ENCODE data around the gene CCRL2. TPM values are rescaled to one million over a fixed set of nuclear protein-coding genes. Genes with fewer than 3 reads are reported as not detected.

CCRL2 gene
- total RNA-seq, 6 experiments from 2014 or later = 0.30 to 2.8 (median 1.3) TPM

- H3K27me3 ChIP-seq = no peaks in the 10 kb centered on the region
- intact Hi-C loops (cut with DNase I) = no loop called here
- ATAC-seq = no peak
- H3K4me3 ChIP-seq = no peak overlapping the region
- H3K4me1 ChIP-seq = no peaks in the 10 kb centered on the region
- no peaks in the 10 kb centered on the region for H3K9me3 ChIP-seq
- 62% methylated on average over 9 of the region's 10 CpGs for WGBS (ENCODE audit: insufficient coverage, low coverage, low lambda C conversion rate, missing lambda C conversion rate)
- no peak for TF ChIP-seq CTCF (IDR thresholded peaks at IDR 0.05)
- TF ChIP-seq POLR2A (IDR thresholded peaks at IDR 0.05) = no peak
- H3K36me3 ChIP-seq = no peaks in the 10 kb centered on the region
- H3K27ac ChIP-seq = no peak overlapping the region
- no peak for DNase-seq
Observed at GRCh38 chr3:46416125-46416810, 9.2 kb downstream of the CCRL2 start.

GRCh38 chr3:46416811-46417510 lies 9.9 kb downstream of the CCRL2 start:
- 83% methylated on average over 4 of the region's 7 CpGs for WGBS (ENCODE audit: insufficient coverage, low coverage, low lambda C conversion rate, missing lambda C conversion rate)
- H3K4me1 ChIP-seq = no peaks in the 10 kb centered on the region
- no peaks in the 10 kb centered on the region for H3K27me3 ChIP-seq
- ATAC-seq = no peak
- no peak overlapping the region for H3K4me3 ChIP-seq
- no peak for DNase-seq
- H3K27ac ChIP-seq = no peak overlapping the region
- H3K9me3 ChIP-seq = no peaks in the 10 kb centered on the region
- TF ChIP-seq CTCF (IDR thresholded peaks at IDR 0.05) = no peak
- no peaks in the 10 kb centered on the region for H3K36me3 ChIP-seq
- intact Hi-C loops (cut with DNase I) = no loop called here

GRCh38 chr3:46417841-46418611 lies 11.0 kb downstream of the CCRL2 start:
- no peaks in the 10 kb centered on the region for H3K4me1 ChIP-seq
- ATAC-seq (no peak), DNase-seq (no peak)
- H3K27ac ChIP-seq = no peak overlapping the region
- TF ChIP-seq POLR2A (IDR thresholded peaks at IDR 0.05) = no peak
- no peak for TF ChIP-seq CTCF (IDR thresholded peaks at IDR 0.05)
- intact Hi-C loops (cut with DNase I) = no loop called here
- WGBS (ENCODE audit: insufficient coverage, low coverage, low lambda C conversion rate, missing lambda C conversion rate) = 93% methylated on average over 3 of the region's 9 CpGs
- H3K36me3 ChIP-seq = no peaks in the 10 kb centered on the region
- H3K4me3 ChIP-seq = no peak overlapping the region
- no peaks in the 10 kb centered on the region for H3K9me3 ChIP-seq
- H3K27me3 ChIP-seq = no peaks in the 10 kb centered on the region

- DNase-seq = no peak
- no CpG with 5 or more reads among the region's 4 CpGs for whole genome bisulfite sequencing (ENCODE audit: insufficient coverage, low coverage, low lambda C conversion rate, missing lambda C conversion rate)
- Histone ChIP-seq H3K4me3 (no peak overlapping the region), H3K27ac (no peak overlapping the region), H3K9me3 (no peaks in the 10 kb centered on the region), H3K27me3 (no peaks in the 10 kb centered on the region), H3K4me1 (no peaks in the 10 kb centered on the region), H3K36me3 (no peaks in the 10 kb centered on the region)
- ATAC-seq = no peak
- no peak for TF ChIP-seq CTCF (IDR thresholded peaks at IDR 0.05)
- no peak for TF ChIP-seq POLR2A (IDR thresholded peaks at IDR 0.05)
- intact Hi-C loops (cut with DNase I) = no loop called here
Observed at GRCh38 chr3:46419816-46420215, 12.8 kb downstream of the CCRL2 start.

Measured in right lobe of liver (tissue), 6 donors.